NT2/D1 (cell line): ENCODE measurements around the gene PLA2G6.

Experiments
- DNase-seq: peaks from one replicate; pipeline ENCODE4 v3.0.0-alpha.2; 2011; ENCODE audit warnings: low read depth, low spot score
- H3K27me3 ChIP-seq: 2 replicates; pipeline ENCODE4 v1.6.0; 2011; ENCODE audit warnings: mild to moderate bottlenecking; ENCODE audit not compliant: insufficient read length, insufficient read depth
- H3K36me3 ChIP-seq: 2 replicates; pipeline ENCODE4 v1.6.1; 2011; ENCODE audit warnings: mild to moderate bottlenecking, low read length, mixed read lengths; ENCODE audit not compliant: insufficient read depth, insufficient read length
- H3K4me1 ChIP-seq: 2 replicates; pipeline ENCODE4 v1.5.1; 2011; ENCODE audit not compliant: insufficient read depth, insufficient read length
- H3K4me3 ChIP-seq: 2 replicates; pipeline ENCODE4 v1.5.1; 2011; ENCODE audit warnings: low read depth; ENCODE audit not compliant: insufficient read length
- H3K9ac ChIP-seq: 2 replicates; pipeline ENCODE4 v1.6.0; 2011; ENCODE audit warnings: low read depth; ENCODE audit not compliant: insufficient read length
- H3K9me3 ChIP-seq: 2 replicates; pipeline ENCODE4 v1.5.1; 2011; ENCODE audit warnings: mild to moderate bottlenecking, low read length; ENCODE audit not compliant: insufficient read depth
- SUZ12 ChIP-seq: IDR thresholded peaks from 2 replicates; pipeline ENCODE4 v1.6.1; 2011; ENCODE audit not compliant: insufficient read length, insufficient read depth; ENCODE audit errors: extremely low read depth
- YY1 ChIP-seq: IDR thresholded peaks from 2 replicates; pipeline ENCODE4 v1.6.1; 2011; ENCODE audit not compliant: insufficient read length, insufficient read depth
- ZNF274 ChIP-seq: IDR thresholded peaks from 2 replicates; pipeline ENCODE4 v1.6.1; 2011; ENCODE audit warnings: mild to moderate bottlenecking, low read depth, low read length

PLA2G6 gene

DNA sequence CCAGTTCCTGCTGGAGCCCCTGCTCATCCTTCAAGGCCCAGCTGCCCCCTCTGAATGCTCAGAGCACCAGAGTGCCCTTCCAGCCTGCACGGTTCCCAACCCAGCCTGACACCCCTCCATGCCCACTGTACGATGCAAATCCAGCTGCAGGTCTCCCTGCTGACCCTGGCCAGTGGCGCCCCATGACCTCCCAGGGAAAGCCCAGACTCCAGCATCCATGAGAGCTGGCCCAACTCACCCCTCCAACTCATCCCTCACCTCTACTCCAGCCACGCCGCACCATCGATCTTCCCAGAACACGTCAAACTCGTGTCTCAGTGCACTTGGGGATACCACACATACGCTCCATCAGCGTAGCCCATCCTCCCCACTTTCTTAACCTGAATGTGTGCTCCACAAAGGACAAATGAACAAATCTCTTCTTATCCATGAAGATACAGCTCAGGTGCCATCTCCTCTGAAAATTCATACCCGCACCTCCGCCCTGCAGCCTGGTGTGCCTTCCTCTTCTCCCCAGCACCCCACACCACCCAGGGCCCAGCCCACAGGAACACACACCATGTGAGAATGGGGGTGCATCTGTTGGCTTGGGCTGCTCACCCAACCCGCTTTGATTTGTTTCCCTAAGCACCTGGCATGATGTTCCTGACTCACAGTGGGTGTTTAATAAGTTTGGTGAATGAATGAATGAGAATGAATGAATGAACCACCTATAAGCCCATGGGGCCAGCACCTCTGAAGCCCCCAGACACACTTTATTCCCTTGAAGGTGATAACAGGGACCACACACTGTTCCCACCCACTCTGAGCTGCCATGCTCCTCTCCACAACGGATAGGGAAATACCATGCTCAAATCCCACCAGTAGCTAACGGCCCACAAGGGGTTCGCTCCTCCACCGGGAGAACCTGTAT, 6.2 kb downstream of the PLA2G6 start:
- Histone ChIP-seq H3K9me3 (no peaks in the 10 kb centered on the region), H3K4me1 (peaks cover 6% of the 10 kb centered on the region), H3K27me3 (no peaks in the 10 kb centered on the region), H3K36me3 (no peaks in the 10 kb centered on the region), H3K9ac (no peak overlapping the region), H3K4me3 (no peak overlapping the region)
- no peak for DNase-seq
- no peak for TF ChIP-seq YY1
- no peak for TF ChIP-seq ZNF274
- no peak for TF ChIP-seq SUZ12

DNA sequence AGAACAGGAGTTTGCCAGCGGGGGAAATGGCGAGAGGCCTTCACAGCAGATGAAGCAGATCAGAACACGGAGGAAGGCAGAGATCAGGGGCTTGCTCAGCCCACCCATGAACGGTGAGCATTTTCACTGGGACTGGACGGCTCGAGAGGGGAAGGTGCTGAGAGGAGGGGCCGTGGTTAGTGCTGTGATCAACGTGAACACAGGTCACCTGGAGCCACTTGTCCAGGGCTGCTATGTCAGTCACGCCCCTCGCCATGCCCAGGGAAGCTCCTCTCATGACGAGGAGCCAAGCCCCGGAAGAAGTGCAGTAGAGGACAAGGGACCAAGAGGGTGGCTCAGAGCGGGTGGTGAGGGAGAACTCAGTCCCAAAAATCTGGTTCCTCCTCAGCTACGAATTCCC, 7.0 kb downstream of the PLA2G6 start:
- H3K36me3 ChIP-seq = no peaks in the 10 kb centered on the region
- H3K9ac ChIP-seq = no peak overlapping the region
- peaks cover 6% of the 10 kb centered on the region for H3K4me1 ChIP-seq
- H3K27me3 ChIP-seq = no peaks in the 10 kb centered on the region
- TF ChIP-seq SUZ12 = no peak
- no peak for TF ChIP-seq ZNF274
- TF ChIP-seq YY1 = no peak
- no peak for DNase-seq
- no peak overlapping the region for H3K4me3 ChIP-seq
- H3K9me3 ChIP-seq = no peaks in the 10 kb centered on the region

DNA sequence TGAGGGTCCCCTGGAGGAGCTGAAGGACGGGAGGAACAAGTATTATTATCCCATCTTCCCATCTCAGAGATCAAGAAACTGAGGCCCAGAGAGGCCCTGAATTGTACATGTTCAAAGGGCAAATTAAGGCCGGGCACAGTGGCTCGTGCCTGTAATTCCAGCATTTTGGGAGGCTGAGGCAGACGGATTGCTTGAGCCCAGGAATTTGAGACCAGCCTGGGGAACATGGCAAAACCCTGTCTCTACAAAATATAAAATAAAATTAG, 8.1 kb downstream of the PLA2G6 start:
- no peaks in the 10 kb centered on the region for H3K36me3 ChIP-seq

DNA sequence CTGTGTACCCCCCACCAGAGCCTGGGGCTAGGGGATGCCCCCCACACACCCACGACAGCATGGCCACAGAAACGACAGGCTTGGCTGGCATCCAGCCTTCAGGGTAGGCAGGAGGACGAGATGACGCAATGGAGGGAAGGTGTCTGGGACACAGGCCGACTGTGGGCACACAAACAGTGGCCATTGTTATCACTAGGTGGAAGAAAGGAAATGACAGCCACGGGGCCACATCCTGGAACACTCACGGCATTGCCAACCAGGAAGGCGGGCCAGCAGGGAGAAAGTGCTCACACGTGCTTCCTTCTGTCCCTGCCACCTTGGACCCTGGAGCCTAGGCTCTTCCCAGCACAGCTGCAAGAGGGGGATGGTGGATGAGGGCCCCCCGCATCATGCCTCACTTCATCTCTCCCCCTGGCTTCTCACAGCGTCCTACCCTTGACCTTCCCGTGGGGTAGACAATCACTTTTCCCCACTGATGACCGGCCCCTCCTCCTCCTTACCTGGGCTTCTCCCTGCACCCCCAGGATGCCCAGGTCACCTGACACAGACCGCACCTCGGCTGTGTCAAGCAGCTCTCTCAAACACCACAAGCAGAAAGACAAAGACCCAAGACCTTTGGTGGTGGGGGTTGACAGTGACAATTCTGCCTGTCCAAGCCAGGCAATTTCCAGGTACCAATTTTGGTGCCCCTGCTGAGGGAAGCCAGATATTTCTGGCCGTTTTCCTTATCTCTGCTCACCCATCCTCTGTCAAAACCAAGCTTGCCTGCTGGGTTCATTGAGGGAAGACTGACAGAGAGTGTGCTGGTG, 8.6 kb downstream of the PLA2G6 start:
- Histone ChIP-seq H3K36me3 (peaks cover 3% of the 10 kb centered on the region), H3K4me3 (no peak overlapping the region), H3K4me1 (peaks cover 6% of the 10 kb centered on the region), H3K9me3 (no peaks in the 10 kb centered on the region), H3K9ac (no peak overlapping the region), H3K27me3 (no peaks in the 10 kb centered on the region)
- DNase-seq = no peak
- no peak for TF ChIP-seq ZNF274
- no peak for TF ChIP-seq SUZ12

More for the DNA sequence above, 8.1 kb downstream of the PLA2G6 start:
- no peak overlapping the region for H3K9ac ChIP-seq
- peaks cover 6% of the 10 kb centered on the region for H3K4me1 ChIP-seq
- no peaks in the 10 kb centered on the region for H3K9me3 ChIP-seq
- TF ChIP-seq YY1 (no peak), ZNF274 (no peak)
- no peak overlapping the region for H3K4me3 ChIP-seq
- no peaks in the 10 kb centered on the region for H3K27me3 ChIP-seq
- no peak for DNase-seq

DNA sequence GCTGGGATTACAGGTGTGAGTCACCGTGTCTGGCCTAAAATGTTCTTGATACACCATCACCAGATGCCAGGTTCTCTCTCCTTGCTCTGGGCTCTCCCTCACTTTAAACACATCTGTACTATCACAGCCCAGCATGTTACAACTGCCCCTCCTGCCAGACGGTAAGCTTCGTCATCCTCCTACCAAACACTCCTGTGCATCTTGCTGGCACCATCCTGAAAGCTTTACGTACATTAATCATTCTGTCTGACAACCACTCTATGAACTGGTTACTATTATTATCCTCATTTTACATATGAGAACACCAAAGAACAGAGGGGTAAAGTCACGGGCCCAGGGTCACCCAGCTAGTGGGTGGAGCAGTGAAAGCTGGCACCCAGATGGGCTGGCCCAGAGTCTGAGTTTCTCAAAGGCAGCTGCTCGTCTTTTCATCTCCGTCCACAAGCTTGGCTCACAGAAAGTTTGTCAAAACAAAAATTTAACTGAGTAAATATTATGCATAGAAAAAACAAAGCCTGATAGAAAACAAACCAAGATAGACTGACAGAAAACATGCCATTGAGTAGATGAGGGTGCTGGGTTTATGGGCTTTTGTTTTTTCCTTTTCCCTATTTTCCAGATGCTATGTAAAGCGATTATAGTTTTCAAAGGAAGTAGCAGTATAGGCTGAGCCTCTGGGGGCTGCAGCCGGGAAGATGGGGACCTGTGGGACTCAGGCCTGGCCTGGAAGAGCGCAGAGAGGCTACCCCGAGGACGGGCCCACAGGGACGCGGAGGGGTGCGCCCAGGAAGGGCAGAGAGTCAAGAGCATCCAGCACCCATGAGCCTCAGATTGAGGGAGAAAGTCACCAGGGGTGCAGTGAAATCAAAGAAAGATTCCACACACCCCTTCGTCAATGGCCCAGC, 9.5 kb downstream of the PLA2G6 start:
- Histone ChIP-seq H3K9ac (no peak overlapping the region), H3K27me3 (no peaks in the 10 kb centered on the region), H3K36me3 (peaks cover 9% of the 10 kb centered on the region), H3K9me3 (no peaks in the 10 kb centered on the region), H3K4me1 (peaks cover 6% of the 10 kb centered on the region), H3K4me3 (no peak overlapping the region)
- TF ChIP-seq YY1 (no peak), SUZ12 (no peak), ZNF274 (no peak)
- DNase-seq = no peak

DNA sequence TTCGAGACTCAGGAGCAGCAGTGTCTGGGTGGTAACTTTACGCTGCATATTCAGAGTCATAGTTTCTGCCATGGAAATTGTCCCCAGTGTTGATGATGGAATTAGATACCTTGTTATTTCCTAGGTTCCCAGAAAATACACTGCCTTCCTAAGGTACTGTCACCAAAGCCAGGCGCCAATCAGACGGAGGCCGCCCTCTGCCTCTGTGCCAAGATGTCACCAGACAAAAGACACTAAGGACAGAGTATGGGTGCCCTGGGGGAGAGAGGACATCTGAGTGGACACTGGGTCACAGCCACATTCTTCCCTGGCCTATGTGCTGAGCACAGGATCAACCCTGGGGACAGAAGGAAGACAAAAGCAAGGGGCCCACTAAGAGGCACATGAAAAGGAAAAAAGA, 11.2 kb downstream of the PLA2G6 start:
- peaks cover 3% of the 10 kb centered on the region for H3K4me1 ChIP-seq
- no peak for DNase-seq
- H3K9me3 ChIP-seq = no peaks in the 10 kb centered on the region
- no peaks in the 10 kb centered on the region for H3K27me3 ChIP-seq
- H3K36me3 ChIP-seq = peaks cover 9% of the 10 kb centered on the region
- no peak overlapping the region for H3K4me3 ChIP-seq
- TF ChIP-seq SUZ12 = no peak
- no peak overlapping the region for H3K9ac ChIP-seq

DNA sequence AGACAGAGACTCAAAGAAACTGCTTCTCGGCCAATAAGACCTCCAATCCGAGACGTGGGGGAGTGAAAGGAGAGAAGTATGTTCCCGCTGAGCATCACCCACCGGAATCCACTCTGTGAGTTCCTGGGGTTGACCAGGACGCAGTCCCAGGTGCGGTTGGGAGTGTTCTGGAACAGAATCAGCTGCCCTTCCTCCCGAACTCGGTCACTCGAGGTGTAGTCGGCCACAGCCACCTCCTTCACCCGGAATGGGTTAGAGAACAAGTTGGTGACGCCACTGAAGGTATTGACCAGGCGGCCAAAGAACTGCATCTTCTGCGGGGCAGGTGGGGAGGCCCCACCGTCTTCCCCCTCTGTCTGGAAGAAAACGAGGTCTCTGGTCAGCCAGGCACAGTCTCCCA, 12.5 kb downstream of the PLA2G6 start:
- H3K36me3 ChIP-seq = peaks cover 9% of the 10 kb centered on the region
- no peaks in the 10 kb centered on the region for H3K27me3 ChIP-seq
- no peak overlapping the region for H3K9ac ChIP-seq
- H3K9me3 ChIP-seq = no peaks in the 10 kb centered on the region
- H3K4me3 ChIP-seq = no peak overlapping the region
- no peak for DNase-seq
- TF ChIP-seq ZNF274 = no peak
- no peak for TF ChIP-seq YY1
- no peak for TF ChIP-seq SUZ12
- peaks cover 3% of the 10 kb centered on the region for H3K4me1 ChIP-seq
